ENCODE data around the gene TMTC2. TPM values are rescaled to one million over a fixed set of nuclear protein-coding genes. Genes with fewer than 3 reads are reported as not detected.

TMTC2 gene
- total and polyA plus RNA-seq, 12 donors: 1.6 to 4.4 (median 2.7) TPM

DNA sequence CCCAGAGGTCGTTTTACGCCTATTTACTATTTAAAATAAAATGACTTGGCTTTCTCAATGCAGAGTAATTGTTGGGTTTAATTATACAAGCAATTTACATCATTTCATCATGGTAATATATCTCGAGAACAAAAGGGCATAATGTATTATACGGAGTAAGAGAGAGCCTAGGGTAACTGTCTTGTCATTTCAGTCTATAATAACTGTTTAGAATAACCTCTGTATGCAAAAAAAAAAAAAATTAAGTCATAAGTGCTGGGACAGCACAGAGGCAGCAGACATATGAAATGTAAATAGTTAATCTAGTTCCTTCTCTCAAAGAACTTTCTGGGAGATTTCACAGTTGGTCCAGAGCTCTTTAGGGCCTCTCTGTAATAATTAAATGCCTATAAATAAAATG lies 284.9 kb downstream of the TMTC2 start:
- Histone ChIP-seq H3K27me3 (no peaks in the 10 kb centered on the region), H3K27ac (no peak overlapping the region), H3K4me3 (no peak overlapping the region), H3K36me3 (replicated peaks in 1 of 2) (no peaks in the 10 kb centered on the region), H3K4me1 (replicated peaks in 1 of 2) (no peaks in the 10 kb centered on the region), H3K9me3 (replicated peaks in 1 of 3) (no peaks in the 10 kb centered on the region)
- 80 to 93% (median 84%) methylated on average over 4 of the region's 4 CpGs for WGBS, 4 donors
- TF ChIP-seq, protein P1, sequence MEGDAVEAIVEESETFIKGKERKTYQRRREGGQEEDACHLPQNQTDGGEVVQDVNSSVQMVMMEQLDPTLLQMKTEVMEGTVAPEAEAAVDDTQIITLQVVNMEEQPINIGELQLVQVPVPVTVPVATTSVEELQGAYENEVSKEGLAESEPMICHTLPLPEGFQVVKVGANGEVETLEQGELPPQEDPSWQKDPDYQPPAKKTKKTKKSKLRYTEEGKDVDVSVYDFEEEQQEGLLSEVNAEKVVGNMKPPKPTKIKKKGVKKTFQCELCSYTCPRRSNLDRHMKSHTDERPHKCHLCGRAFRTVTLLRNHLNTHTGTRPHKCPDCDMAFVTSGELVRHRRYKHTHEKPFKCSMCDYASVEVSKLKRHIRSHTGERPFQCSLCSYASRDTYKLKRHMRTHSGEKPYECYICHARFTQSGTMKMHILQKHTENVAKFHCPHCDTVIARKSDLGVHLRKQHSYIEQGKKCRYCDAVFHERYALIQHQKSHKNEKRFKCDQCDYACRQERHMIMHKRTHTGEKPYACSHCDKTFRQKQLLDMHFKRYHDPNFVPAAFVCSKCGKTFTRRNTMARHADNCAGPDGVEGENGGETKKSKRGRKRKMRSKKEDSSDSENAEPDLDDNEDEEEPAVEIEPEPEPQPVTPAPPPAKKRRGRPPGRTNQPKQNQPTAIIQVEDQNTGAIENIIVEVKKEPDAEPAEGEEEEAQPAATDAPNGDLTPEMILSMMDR (IDR thresholded peaks at IDR 0.05): no peak
- no peak for TF ChIP-seq POLR2A (IDR thresholded peaks at IDR 0.05)
- DNase-seq: no peak
- intact Hi-C loops (cut with DNase I): no loop called here

DNA sequence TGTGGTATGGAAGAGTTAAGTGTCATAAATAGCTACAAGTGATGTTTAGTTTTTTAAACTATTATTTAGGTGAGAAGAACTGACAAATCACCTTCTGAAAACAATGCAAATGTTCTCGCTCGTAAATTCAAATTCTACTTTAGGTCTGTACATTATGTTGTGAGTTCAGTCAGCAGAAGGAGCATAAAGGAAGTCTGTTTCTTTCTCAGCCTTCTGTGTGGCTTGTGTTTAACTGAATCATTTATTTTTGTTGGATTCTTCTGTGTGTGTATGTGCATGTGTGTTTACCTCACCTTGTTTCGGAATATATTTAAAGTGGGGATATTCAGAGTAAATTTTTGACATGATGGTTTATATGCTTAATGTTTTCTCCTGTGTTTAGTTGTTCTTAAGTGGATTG lies 285.9 kb downstream of the TMTC2 start:
- DNase-seq: no peak
- Histone ChIP-seq H3K36me3 (replicated peaks in 1 of 2) (no peaks in the 10 kb centered on the region), H3K4me3 (no peak overlapping the region), H3K27me3 (no peaks in the 10 kb centered on the region), H3K4me1 (replicated peaks in 1 of 2) (no peaks in the 10 kb centered on the region), H3K27ac (no peak overlapping the region), H3K9me3 (replicated peaks in 1 of 3) (no peaks in the 10 kb centered on the region)
- 86 to 91% (median 90%) methylated on average over 3 of the region's 3 CpGs for WGBS, 4 donors
- intact Hi-C loops (cut with DNase I): no loop called here
- TF ChIP-seq, protein P1 (IDR thresholded peaks at IDR 0.05): no peak
- TF ChIP-seq POLR2A (IDR thresholded peaks at IDR 0.05): no peak

- DNase-seq: no peak
- intact Hi-C loops (cut with DNase I): no loop called here
Measured at GRCh38 chr12:82973592-82973991, 286.9 kb downstream of the TMTC2 start.

GRCh38 chr12:82981150-82981549 lies 294.4 kb downstream of the TMTC2 start:
- no peaks in the 10 kb centered on the region for H3K27me3 ChIP-seq
- 72 to 90% (median 89%) methylated on average over 1 of the region's 1 CpG for WGBS, 4 donors
- H3K4me3 ChIP-seq: no peak overlapping the region
- no peaks in the 10 kb centered on the region for H3K36me3 ChIP-seq (replicated peaks in 1 of 2)
- TF ChIP-seq POLR2A (IDR thresholded peaks at IDR 0.05): no peak
- TF ChIP-seq, protein P1 (IDR thresholded peaks at IDR 0.05): no peak
- no peak overlapping the region for H3K27ac ChIP-seq
- H3K4me1 ChIP-seq (replicated peaks in 1 of 2): no peaks in the 10 kb centered on the region
- H3K9me3 ChIP-seq (replicated peaks in 1 of 3): no peaks in the 10 kb centered on the region
- DNase-seq: no peak
- intact Hi-C loops (cut with DNase I): no loop called here

More at GRCh38 chr12:82973592-82973991, 286.9 kb downstream of the TMTC2 start:
- Histone ChIP-seq H3K4me1 (replicated peaks in 1 of 2) (no peaks in the 10 kb centered on the region), H3K36me3 (replicated peaks in 1 of 2) (no peaks in the 10 kb centered on the region), H3K27me3 (no peaks in the 10 kb centered on the region), H3K9me3 (replicated peaks in 1 of 3) (no peaks in the 10 kb centered on the region), H3K4me3 (no peak overlapping the region), H3K27ac (no peak overlapping the region)
- WGBS, 4 donors: 78 to 95% (median 84%) methylated on average over 3 of the region's 3 CpGs
- TF ChIP-seq POLR2A (IDR thresholded peaks at IDR 0.05): no peak
- TF ChIP-seq, protein P1 (IDR thresholded peaks at IDR 0.05): no peak

Data from adrenal gland (tissue), 12 donors.